WTC11 (cell line): ENCODE results near the gene PIP4K2B. TPM values are rescaled to one million over a fixed set of nuclear protein-coding genes. Genes with fewer than 3 reads are reported as not detected.
A peak's percentile ranks its signal among the peaks of the same experiment; 100 is the strongest.

Source experiments
- AFF4 ChIP-seq: sonication (generic); formaldehyde crosslinking; IDR thresholded peaks from 2 replicates; pipeline ENCODE4 v1.8.1; 2023; ENCODE audit warnings: mild to moderate bottlenecking, missing genetic modification reagents, borderline replicate concordance
- ARID4B ChIP-seq: sonication (generic); formaldehyde crosslinking; IDR thresholded peaks from 2 replicates; pipeline ENCODE4 v1.8.0; 2023; ENCODE audit warnings: missing genetic modification reagents, mild to moderate bottlenecking, borderline replicate concordance
- FOXP1 ChIP-seq: sonication (generic); formaldehyde crosslinking; IDR thresholded peaks from 2 replicates; pipeline ENCODE4 v1.8.0; 2022; ENCODE audit warnings: missing genetic modification reagents, mild to moderate bottlenecking, moderate library complexity, borderline replicate concordance
- MAX ChIP-seq: sonication (generic); formaldehyde crosslinking; IDR thresholded peaks from 2 replicates; pipeline ENCODE4 v1.8.0; 2022; ENCODE audit warnings: mild to moderate bottlenecking, missing genetic modification reagents
- PRDM15 ChIP-seq: sonication (generic); formaldehyde crosslinking; IDR thresholded peaks from 2 replicates; pipeline ENCODE4 v1.8.0; 2022; ENCODE audit warnings: missing genetic modification reagents
- SOX15 ChIP-seq: fragments of 250-450 bp; sonication (Bioruptor Pico); IDR thresholded peaks from 2 replicates; pipeline ENCODE4 v1.9.0; 2021; ENCODE audit warnings: mild to moderate bottlenecking
- SP1 ChIP-seq: sonication (generic); formaldehyde crosslinking; conservative IDR thresholded peaks from 2 replicates; pipeline ENCODE4 v1.8.1; 2022; ENCODE audit warnings: missing genetic modification reagents
- TP53 ChIP-seq: sonication (generic); formaldehyde crosslinking; IDR thresholded peaks from 2 replicates; pipeline ENCODE4 v1.8.1; 2023; ENCODE audit warnings: mild to moderate bottlenecking, missing genetic modification reagents
- ZBTB21 ChIP-seq: sonication (generic); formaldehyde crosslinking; IDR thresholded peaks from 2 replicates; pipeline ENCODE4 v1.8.1; 2023; ENCODE audit warnings: mild to moderate bottlenecking, missing genetic modification reagents, borderline replicate concordance
- ZNF423 ChIP-seq: fragments of 250-450 bp; sonication (Bioruptor Pico); IDR thresholded peaks from 2 replicates; pipeline ENCODE4 v2.1.2; 2022; ENCODE audit warnings: mild to moderate bottlenecking, moderate library complexity
- ZSCAN18 ChIP-seq: fragments of 250-450 bp; sonication (Bioruptor Pico); IDR thresholded peaks from 2 replicates; pipeline ENCODE4 v2.1.2; 2022; ENCODE audit warnings: mild to moderate bottlenecking, moderate library complexity
- total RNA-seq: library from RNA; stranded (reverse); gene quantifications from 3 replicates; pipeline ENCODE4 v1.2.3, GENCODE V29; 2021
- TF ChIP-seq, protein P1 (sequence below): fragments of 250-450 bp; sonication (Bioruptor Pico); IDR thresholded peaks from 2 replicates; pipeline ENCODE4 v1.9.0; 2021; ENCODE audit warnings: moderate library complexity, mild to moderate bottlenecking, inconsistent platforms, borderline replicate concordance
- TF ChIP-seq, protein P2 (sequence below): fragments of 250-450 bp; sonication (Bioruptor Pico); IDR thresholded peaks from 2 replicates; pipeline ENCODE4 v1.9.0; 2021; ENCODE audit warnings: mild to moderate bottlenecking, borderline replicate concordance
- TF ChIP-seq, protein P3 (sequence below): sonication (generic); formaldehyde crosslinking; IDR thresholded peaks from 2 replicates; pipeline ENCODE4 v1.8.0; 2023; ENCODE audit warnings: missing genetic modification reagents

The PIP4K2B gene
- total RNA-seq, 1 experiment from 2014 or later: 61.9 TPM

DNA sequence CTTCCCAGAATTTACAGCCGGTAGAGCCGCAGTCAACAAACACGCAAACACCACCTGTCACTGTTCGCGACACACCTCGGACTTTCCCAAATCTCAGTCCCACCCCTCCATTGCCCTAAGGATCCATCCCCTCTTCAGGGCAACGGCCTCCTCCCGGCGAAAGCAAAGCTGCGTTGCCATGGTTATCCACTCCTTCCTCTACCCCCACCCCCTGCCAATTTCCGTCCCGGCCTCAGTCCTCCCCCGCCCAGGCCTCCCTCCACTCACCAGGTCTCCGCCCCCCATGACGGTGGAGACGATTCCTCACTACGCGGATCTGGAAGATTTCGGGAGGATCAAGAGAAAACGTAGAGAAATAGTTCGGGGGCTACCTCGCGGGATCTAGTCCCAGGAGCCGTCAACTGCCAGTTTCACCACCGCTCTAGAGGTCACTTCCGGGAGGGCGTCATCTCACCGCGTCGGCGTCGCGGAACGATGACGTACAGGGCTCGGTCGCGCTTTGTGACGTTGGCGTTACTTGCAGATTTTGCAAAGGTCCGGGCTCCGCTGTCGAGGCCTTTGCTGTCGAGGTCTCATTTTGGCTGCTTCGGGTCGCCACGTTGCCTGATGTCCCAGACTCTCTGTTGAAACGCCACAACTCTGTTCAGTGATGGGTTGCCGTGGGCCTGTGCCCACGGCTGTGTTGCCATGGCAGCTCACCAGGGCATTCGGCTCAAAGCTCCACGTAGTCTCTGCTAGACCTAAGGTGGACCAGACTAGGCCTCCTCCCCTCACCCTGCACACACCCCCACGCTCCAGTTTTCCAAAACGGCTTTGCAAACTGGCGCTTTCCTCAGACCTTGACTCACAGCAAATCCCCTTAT is 25.8 kb upstream of the PIP4K2B start, which contains the start of gene CWC25 (continued):
- TF ChIP-seq ZSCAN18 (no peak), SOX15 (CRISPR knock-in tag) (no peak), FOXP1 (peak; percentile 72; the same call in 1 of the 2 replicates), ZNF423 (CRISPR knock-in tag) (no peak), ZBTB21 (CRISPR knock-in tag) (peak; percentile 84; the same call in 1 of the 2 replicates), SP1 (peak; percentile 94), PRDM15 (CRISPR knock-in tag) (no peak), TP53 (no peak), ARID4B (CRISPR knock-in tag) (peak; percentile 82; the same call in 1 of the 2 replicates), AFF4 (CRISPR knock-in tag) (no peak), MAX (CRISPR knock-in tag) (peak; percentile 90)
- TF ChIP-seq, protein P1, sequence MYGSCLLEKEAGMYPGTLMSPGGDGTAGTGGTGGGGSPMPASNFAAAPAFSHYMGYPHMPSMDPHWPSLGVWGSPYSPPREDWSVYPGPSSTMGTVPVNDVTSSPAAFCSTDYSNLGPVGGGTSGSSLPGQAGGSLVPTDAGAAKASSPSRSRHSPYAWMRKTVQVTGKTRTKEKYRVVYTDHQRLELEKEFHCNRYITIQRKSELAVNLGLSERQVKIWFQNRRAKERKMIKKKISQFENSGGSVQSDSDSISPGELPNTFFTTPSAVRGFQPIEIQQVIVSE: no peak
- TF ChIP-seq, protein P2, sequence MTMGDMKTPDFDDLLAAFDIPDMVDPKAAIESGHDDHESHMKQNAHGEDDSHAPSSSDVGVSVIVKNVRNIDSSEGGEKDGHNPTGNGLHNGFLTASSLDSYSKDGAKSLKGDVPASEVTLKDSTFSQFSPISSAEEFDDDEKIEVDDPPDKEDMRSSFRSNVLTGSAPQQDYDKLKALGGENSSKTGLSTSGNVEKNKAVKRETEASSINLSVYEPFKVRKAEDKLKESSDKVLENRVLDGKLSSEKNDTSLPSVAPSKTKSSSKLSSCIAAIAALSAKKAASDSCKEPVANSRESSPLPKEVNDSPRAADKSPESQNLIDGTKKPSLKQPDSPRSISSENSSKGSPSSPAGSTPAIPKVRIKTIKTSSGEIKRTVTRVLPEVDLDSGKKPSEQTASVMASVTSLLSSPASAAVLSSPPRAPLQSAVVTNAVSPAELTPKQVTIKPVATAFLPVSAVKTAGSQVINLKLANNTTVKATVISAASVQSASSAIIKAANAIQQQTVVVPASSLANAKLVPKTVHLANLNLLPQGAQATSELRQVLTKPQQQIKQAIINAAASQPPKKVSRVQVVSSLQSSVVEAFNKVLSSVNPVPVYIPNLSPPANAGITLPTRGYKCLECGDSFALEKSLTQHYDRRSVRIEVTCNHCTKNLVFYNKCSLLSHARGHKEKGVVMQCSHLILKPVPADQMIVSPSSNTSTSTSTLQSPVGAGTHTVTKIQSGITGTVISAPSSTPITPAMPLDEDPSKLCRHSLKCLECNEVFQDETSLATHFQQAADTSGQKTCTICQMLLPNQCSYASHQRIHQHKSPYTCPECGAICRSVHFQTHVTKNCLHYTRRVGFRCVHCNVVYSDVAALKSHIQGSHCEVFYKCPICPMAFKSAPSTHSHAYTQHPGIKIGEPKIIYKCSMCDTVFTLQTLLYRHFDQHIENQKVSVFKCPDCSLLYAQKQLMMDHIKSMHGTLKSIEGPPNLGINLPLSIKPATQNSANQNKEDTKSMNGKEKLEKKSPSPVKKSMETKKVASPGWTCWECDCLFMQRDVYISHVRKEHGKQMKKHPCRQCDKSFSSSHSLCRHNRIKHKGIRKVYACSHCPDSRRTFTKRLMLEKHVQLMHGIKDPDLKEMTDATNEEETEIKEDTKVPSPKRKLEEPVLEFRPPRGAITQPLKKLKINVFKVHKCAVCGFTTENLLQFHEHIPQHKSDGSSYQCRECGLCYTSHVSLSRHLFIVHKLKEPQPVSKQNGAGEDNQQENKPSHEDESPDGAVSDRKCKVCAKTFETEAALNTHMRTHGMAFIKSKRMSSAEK (CRISPR knock-in tag): no peak
- TF ChIP-seq, protein P3, sequence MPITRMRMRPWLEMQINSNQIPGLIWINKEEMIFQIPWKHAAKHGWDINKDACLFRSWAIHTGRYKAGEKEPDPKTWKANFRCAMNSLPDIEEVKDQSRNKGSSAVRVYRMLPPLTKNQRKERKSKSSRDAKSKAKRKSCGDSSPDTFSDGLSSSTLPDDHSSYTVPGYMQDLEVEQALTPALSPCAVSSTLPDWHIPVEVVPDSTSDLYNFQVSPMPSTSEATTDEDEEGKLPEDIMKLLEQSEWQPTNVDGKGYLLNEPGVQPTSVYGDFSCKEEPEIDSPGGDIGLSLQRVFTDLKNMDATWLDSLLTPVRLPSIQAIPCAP (CRISPR knock-in tag): peak; percentile 76; the same call in 1 of the 2 replicates
